GM12892 (cell line): ENCODE data around the gene PDSS2.
"Not testable (repeated sequence)": the region's sequence is repeated elsewhere in the genome, so short reads cannot be mapped to it uniquely, and the experiment has no call there.

Experiments
- DNase-seq: peaks from one replicate; pipeline ENCODE4 v3.0.0; 2011; ENCODE audit not compliant: insufficient read length
- FAIRE-seq: peaks from 2 replicates; lab custom pipeline; 2011; peaks lifted over from hg19 to GRCh38; lab: Jason Lieb, UNC
- POLR2A ChIP-seq: IDR thresholded peaks from 2 replicates; pipeline ENCODE4 v1.6.1; 2011; ENCODE audit warnings: low read depth, low read length, control low read depth
- POLR2AphosphoS5 ChIP-seq: IDR thresholded peaks from 2 replicates; pipeline ENCODE4 v1.6.1; 2011; ENCODE audit warnings: low read depth, low read length, control low read depth
- TAF1 ChIP-seq: IDR thresholded peaks from 2 replicates; pipeline ENCODE4 v1.6.1; 2011; ENCODE audit warnings: low read depth, mild to moderate bottlenecking, control low read depth, low read length, borderline replicate concordance

PDSS2 gene

DNA sequence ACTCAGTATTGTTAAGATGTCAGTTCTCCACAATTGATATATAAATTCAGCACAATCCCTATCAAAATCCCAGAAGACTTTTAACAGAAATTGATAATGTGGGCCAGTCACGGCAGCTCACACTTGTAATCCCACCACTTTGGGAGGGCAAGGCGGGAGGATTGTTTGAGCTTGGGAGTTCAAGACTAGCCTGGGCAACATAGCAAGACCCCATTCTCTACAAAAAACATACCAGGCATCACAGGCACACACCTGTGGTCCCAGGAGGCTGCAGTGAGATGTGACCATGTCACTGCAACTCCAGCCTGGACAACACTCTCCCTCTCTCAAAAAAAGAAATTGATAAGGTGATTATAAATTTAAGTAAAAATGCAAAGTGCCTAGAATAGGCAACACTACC lies 90.9 kb downstream of the PDSS2 start:
- TF ChIP-seq POLR2AphosphoS5, result no peak
- no peak for TF ChIP-seq TAF1
- TF ChIP-seq POLR2A, result no peak
- DNase-seq, result no peak
- FAIRE-seq, result no peak

DNA sequence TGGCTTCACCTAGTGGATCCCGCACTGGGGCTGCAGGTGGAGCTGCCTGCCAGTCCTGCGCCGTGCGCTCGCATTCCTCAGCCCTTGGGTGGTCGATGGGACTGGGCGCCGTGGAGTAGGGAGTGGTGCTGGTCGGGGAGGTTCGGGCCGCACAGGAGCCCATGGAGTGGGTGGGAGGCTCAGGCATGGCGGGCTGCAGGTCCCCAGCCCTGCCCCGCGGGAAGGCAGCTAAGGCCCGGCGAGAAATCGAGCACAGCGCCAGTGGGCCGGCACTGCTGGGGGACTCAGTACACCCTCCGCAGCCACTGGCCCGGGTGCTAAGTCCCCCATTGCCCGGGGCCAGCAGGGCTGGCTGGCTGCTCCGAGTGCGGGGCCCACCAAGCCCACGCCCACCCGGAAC lies 95.2 kb downstream of the PDSS2 start:
- not testable (repeated sequence) for DNase-seq, FAIRE-seq

GRCh38 chr6:107361753-107362604 lies 97.4 kb downstream of the PDSS2 start:
- DNase-seq (no peak), FAIRE-seq (no peak)
- TF ChIP-seq TAF1 (no peak), POLR2A (no peak)

DNA sequence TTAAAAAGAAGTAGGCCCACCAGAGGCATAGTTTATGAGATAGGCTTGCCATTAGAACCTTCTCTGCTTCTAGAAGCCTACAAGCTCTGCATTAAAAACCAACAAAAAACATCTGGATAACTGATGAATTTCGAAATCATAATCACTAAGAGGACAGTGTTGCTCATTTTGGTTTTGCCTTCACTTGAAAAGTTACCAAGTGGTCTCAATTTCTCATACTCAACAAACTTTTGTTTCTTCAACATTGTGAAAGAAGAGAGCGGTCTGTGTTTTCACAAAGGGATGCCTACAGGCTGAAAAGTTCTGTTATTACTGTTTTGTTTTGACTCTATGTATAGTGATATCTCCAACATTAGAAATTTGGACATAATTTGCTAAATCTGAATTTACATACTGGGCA lies 98.9 kb downstream of the PDSS2 start:
- no peak for TF ChIP-seq TAF1
- TF ChIP-seq POLR2AphosphoS5, result no peak
- no peak for TF ChIP-seq POLR2A
- FAIRE-seq (no peak), DNase-seq (no peak)

DNA sequence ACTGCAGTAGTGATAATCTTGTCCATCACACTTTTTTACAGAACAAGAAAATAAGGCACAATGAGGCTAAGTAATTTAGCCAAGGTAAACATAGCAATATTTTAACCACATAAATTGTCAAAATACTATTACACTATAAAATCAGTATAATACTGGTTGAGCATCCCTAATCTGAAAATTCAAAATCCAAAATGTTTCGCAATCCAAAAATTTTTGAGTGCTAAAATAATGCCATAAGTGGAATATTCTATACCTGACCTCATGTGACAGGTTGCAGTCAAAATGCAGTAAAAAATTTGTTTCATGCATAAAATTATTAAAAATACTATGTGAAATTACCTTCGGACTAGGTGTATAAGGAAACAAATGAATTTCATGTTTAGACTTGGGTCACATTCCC lies 101.5 kb downstream of the PDSS2 start:
- DNase-seq, result no peak
- no peak for FAIRE-seq
- TF ChIP-seq POLR2A, result no peak

DNA sequence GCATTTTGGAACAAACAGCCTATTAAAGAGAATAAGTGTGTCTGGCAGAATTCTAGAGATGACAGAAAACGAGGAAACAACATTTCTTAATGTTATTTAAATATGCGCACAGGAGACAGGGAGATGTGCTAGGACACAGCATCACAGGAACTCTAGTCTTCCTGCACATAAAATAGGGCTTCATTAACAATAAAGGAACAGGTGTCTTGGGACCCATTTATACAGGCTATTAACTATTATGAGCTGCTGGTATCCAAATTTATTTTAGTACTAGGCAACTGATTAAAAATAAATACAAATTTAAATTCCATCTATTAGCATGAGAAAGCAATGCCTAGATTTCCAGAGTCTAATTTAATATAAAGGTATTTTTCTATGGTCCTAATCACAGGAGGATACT lies 102.3 kb downstream of the PDSS2 start:
- no peak for TF ChIP-seq POLR2A
- TF ChIP-seq POLR2AphosphoS5, result no peak
- no peak for TF ChIP-seq TAF1
- FAIRE-seq (no peak), DNase-seq (no peak)

DNA sequence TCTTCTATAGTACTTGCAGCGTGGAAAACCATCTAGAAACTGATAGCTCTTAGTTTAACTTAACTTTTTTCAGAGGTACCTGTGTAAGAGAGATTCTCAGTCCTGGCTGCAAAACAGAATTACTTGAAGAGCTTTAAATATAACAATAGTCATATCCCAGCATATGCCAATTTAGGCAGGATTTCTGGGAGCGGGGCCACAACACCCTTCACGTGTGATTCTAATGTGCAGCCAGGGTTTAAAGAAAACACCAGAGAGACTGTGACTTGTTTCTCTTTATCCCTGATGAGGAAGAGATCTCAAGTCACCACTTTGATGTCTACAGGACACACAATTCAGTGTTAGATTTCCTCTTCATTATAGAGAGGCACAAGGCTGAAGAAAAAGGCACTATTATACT lies 103.7 kb downstream of the PDSS2 start:
- TF ChIP-seq TAF1, result no peak
- TF ChIP-seq POLR2AphosphoS5, result no peak
- no peak for TF ChIP-seq POLR2A
- no peak for FAIRE-seq
- DNase-seq, result no peak

- FAIRE-seq (no peak), DNase-seq (no peak)
- TF ChIP-seq TAF1 (no peak), POLR2A (no peak), POLR2AphosphoS5 (no peak)
Measured at GRCh38 chr6:107354451-107354850, 104.9 kb downstream of the PDSS2 start.

DNA sequence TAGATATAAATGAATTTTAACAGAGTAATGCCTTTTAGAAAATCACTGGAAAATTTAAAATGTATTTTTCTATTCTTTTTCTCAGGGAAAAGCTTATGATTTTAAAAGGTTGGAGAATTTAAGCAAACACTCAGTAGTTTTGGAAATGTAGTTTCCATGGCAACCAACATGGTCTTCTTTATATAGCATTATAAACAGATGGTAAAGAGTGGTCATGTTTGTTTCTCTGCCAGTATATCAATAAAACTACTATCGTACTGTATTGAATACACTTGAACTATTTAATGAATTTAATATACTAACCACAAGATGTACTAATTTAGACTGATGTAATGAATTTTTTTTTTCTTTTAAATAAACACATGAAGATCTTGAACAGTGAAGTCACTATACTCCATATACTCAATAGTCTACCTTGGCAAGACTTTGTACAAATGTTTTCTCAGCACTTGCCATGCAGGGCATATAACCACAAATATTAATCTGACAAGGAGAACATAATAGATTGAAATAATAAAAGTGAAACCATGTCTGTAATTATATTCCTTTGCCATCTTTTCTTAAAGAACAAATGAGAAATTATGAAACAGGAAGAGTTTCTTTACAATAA lies 105.5 kb downstream of the PDSS2 start:
- FAIRE-seq, result no peak
- TF ChIP-seq TAF1, result no peak
- TF ChIP-seq POLR2AphosphoS5, result no peak
- TF ChIP-seq POLR2A, result no peak
- no peak for DNase-seq

DNA sequence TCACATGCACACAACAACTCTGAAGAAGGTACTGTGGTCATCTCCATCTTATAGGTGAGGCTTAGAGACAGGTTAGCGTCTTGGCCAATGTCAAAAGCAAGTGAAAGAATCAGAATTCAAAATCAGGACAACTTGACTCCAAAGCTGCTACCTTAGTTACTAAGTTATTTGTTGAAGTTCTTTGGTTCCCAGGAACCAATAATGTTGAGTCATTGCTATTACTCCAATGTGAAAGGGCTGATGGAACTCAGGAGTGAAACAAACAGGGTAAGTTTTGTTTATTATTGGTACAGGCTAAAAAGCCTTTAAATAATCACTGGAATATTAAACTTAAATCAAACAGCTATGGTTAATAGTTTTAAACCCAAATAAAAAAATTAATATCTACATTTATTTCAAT lies 111.1 kb downstream of the PDSS2 start:
- no peak for FAIRE-seq
- TF ChIP-seq POLR2A (no peak), TAF1 (no peak), POLR2AphosphoS5 (no peak)
- DNase-seq, result no peak

DNA sequence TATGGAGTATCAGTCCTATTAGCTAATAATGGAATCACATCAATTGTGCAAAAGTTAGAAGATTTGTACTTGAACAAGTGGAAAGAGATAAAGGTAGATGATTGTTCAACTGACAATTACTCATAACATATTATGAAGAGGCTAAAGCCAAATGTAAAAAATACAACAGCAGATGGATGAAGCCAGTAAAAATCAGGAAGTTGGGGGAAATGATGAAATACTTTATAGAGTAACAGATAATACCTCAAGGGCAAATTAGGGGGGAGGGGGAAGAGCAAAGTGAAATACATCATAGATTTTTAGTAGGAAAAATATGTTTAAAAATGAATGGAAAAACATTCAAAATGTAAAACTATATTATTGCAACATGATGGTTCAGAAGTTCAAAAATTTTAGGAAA lies 114.0 kb downstream of the PDSS2 start:
- FAIRE-seq (no peak), DNase-seq (no peak)
- no peak for TF ChIP-seq TAF1
- TF ChIP-seq POLR2A, result no peak
- no peak for TF ChIP-seq POLR2AphosphoS5

DNA sequence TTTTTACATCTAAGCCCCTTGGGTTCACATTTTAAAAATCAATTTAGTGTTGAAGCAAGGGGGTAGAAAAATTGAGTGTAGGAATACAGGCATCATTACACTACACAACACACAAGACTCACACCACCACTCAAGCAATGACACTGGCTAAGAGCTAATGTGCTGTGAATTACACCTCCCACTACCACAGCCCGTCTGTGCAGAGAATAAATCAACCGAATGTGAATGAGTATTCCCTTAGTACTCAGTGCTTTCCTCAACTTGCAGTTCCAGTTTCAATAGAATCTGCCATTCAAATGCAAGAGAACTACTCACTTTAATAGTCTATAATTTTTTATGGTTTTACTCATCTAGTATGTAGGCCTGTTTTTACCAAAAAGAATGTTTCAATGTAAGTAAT lies 114.4 kb downstream of the PDSS2 start:
- DNase-seq, result no peak
- no peak for FAIRE-seq
- TF ChIP-seq POLR2A, result no peak
- no peak for TF ChIP-seq TAF1
- no peak for TF ChIP-seq POLR2AphosphoS5

GRCh38 chr6:107344383-107344782 lies 115.0 kb downstream of the PDSS2 start:
- no peak for TF ChIP-seq TAF1
- no peak for TF ChIP-seq POLR2A
- no peak for TF ChIP-seq POLR2AphosphoS5
- FAIRE-seq (no peak), DNase-seq (no peak)
